HG03521 (cell line): ENCODE results near the gene SPATA3.
A peak's percentile ranks its signal among the peaks of the same experiment; 100 is the strongest.
"Not testable (repeated sequence)": the region's sequence is repeated elsewhere in the genome, so short reads cannot be mapped to it uniquely, and the experiment has no call there.

Experiments used
- ATAC-seq: cut with Tn5 transposase; IDR thresholded peaks from one replicate; pipeline ENCODE4 v1.9.1; 2021; ENCODE audit warnings: mild to moderate bottlenecking, moderate library complexity; ENCODE audit not compliant: unreplicated experiment

Gene SPATA3

GRCh38 chr2:230968314-230968713 is 27.6 kb upstream of the SPATA3 start:
- ATAC-seq: not testable (repeated sequence)

- no peak for ATAC-seq
Measured at GRCh38 chr2:230968921-230969658, 26.8 kb upstream of the SPATA3 start.

- no peak for ATAC-seq
Measured at GRCh38 chr2:230969659-230970015, 26.3 kb upstream of the SPATA3 start.

GRCh38 chr2:230972046-230972445 is 23.9 kb upstream of the SPATA3 start:
- ATAC-seq: no peak

- ATAC-seq: peak; percentile 77
Measured at GRCh38 chr2:230974096-230974913, 21.6 kb upstream of the SPATA3 start.

- no peak for ATAC-seq
Measured at GRCh38 chr2:230975927-230976326, 20.0 kb upstream of the SPATA3 start.

GRCh38 chr2:230976671-230977171 is 19.2 kb upstream of the SPATA3 start:
- ATAC-seq: no peak

GRCh38 chr2:230980468-230980867 is 15.5 kb upstream of the SPATA3 start:
- ATAC-seq: no peak

GRCh38 chr2:230981704-230982103 is 14.2 kb upstream of the SPATA3 start:
- ATAC-seq: no peak

- no peak for ATAC-seq
Measured at GRCh38 chr2:230982126-230982525, 13.8 kb upstream of the SPATA3 start.

- no peak for ATAC-seq
Measured at GRCh38 chr2:230982528-230982927, 13.4 kb upstream of the SPATA3 start.

GRCh38 chr2:230983566-230983965 is 12.4 kb upstream of the SPATA3 start:
- no peak for ATAC-seq

- ATAC-seq: peak; percentile 68
Measured at GRCh38 chr2:230984393-230985220, 11.3 kb upstream of the SPATA3 start.

- ATAC-seq: no peak
Measured at GRCh38 chr2:230985519-230986231, 10.2 kb upstream of the SPATA3 start.

GRCh38 chr2:230986520-230987136 is 9.3 kb upstream of the SPATA3 start:
- ATAC-seq: no peak

GRCh38 chr2:230987137-230988020 is 8.5 kb upstream of the SPATA3 start:
- peak; percentile 35 for ATAC-seq

GRCh38 chr2:230989731-230990130 is 6.2 kb upstream of the SPATA3 start:
- ATAC-seq: no peak

GRCh38 chr2:230990131-230990898 is 5.6 kb upstream of the SPATA3 start:
- no peak for ATAC-seq

- ATAC-seq: no peak
Measured at GRCh38 chr2:230990899-230991150, 5.1 kb upstream of the SPATA3 start.
